WERI-Rb-1 (cell line): ENCODE data around the gene GAL3ST2.
"Not testable (repeated sequence)": the region's sequence is repeated elsewhere in the genome, so short reads cannot be mapped to it uniquely, and the experiment has no call there.

Source experiments
- DNase-seq: peaks from one replicate; pipeline ENCODE4 v3.0.0-alpha.2; 2020
- H3K27ac ChIP-seq: fragments of 250-450 bp; sonication (Bioruptor Pico); 2 replicates; pipeline ENCODE4 v1.5.1; 2020; ENCODE audit warnings: mild to moderate bottlenecking, moderate library complexity
- H3K27me3 ChIP-seq: fragments of 250-450 bp; sonication (Bioruptor Pico); 2 replicates; pipeline ENCODE4 v1.5.1; 2021; ENCODE audit warnings: mild to moderate bottlenecking, low read depth, moderate library complexity; ENCODE audit not compliant: insufficient read depth, severe bottlenecking
- H3K36me3 ChIP-seq: fragments of 250-450 bp; sonication (Bioruptor Pico); 2 replicates; pipeline ENCODE4 v1.5.1; 2020; ENCODE audit warnings: mild to moderate bottlenecking, moderate library complexity
- H3K4me3 ChIP-seq: 2 replicates; pipeline ENCODE4 v1.5.1; 2011; ENCODE audit warnings: low read depth, mild to moderate bottlenecking, control low read depth, low read length
- H3K9me3 ChIP-seq: fragments of 250-450 bp; sonication (Bioruptor Pico); 2 replicates; pipeline ENCODE4 v1.5.1; 2021; ENCODE audit warnings: mild to moderate bottlenecking, moderate library complexity; ENCODE audit not compliant: severe bottlenecking
- CTCF ChIP-seq: IDR thresholded peaks from 2 replicates; pipeline ENCODE4 v1.5.1; 2011; ENCODE audit warnings: low read depth, mild to moderate bottlenecking, control low read depth, inconsistent platforms, low read length

Gene GAL3ST2

GRCh38 chr2:241732513-241733186, 44.0 kb upstream of the GAL3ST2 start:
- H3K9me3 ChIP-seq, H3K27me3 ChIP-seq, H3K4me3 ChIP-seq, H3K27ac ChIP-seq, H3K36me3 ChIP-seq: not testable (repeated sequence)
- DNase-seq, result peak; percentile 85
- TF ChIP-seq CTCF, result 0 out of 2 replicates have a peak, but pooled peaks have one; percentile 20

GRCh38 chr2:241733391-241734207, 43.0 kb upstream of the GAL3ST2 start:
- no peaks in the 10 kb centered on the region for H3K9me3 ChIP-seq
- H3K27me3 ChIP-seq, result no peaks in the 10 kb centered on the region
- peak overlapping the region; percentile 36 for H3K4me3 ChIP-seq
- TF ChIP-seq CTCF, result no peak
- no peak for DNase-seq
- peak overlapping the region; percentile 28 for H3K27ac ChIP-seq
- no peaks in the 10 kb centered on the region for H3K36me3 ChIP-seq

- TF ChIP-seq CTCF, result no peak; the same call in 1 of the 2 replicates
- peak overlapping the region; percentile 28 for H3K27ac ChIP-seq
- H3K4me3 ChIP-seq, result peak overlapping the region; percentile 36
- H3K36me3 ChIP-seq, result no peaks in the 10 kb centered on the region
- no peak for DNase-seq
- H3K27me3 ChIP-seq, result no peaks in the 10 kb centered on the region
- no peaks in the 10 kb centered on the region for H3K9me3 ChIP-seq
These were observed 42.5 kb upstream of the GAL3ST2 start for GRCh38 chr2:241734208-241734466.

GRCh38 chr2:241734467-241735208, 42.0 kb upstream of the GAL3ST2 start, which contains the start of gene D2HGDH:
D2HGDH (plus strand) TSS chr2:241734630; CDS start chr2:241735225, 595 bp downstream.
- H3K36me3 ChIP-seq, result no peaks in the 10 kb centered on the region
- H3K27ac ChIP-seq, result peak within 1 kb of the TSS; percentile 89
- no peaks in the 10 kb centered on the region for H3K9me3 ChIP-seq
- DNase-seq, result peak; percentile 90
- peak within 1 kb of the TSS; percentile 87 for H3K4me3 ChIP-seq
- H3K27me3 ChIP-seq, result no peaks in the 10 kb centered on the region
- TF ChIP-seq CTCF, result no peak

GRCh38 chr2:241736111-241736510, 40.5 kb upstream of the GAL3ST2 start:
- Histone ChIP-seq H3K4me3 (no peak overlapping the region), H3K27ac (no peak overlapping the region), H3K9me3 (no peaks in the 10 kb centered on the region), H3K36me3 (no peaks in the 10 kb centered on the region), H3K27me3 (no peaks in the 10 kb centered on the region)
- TF ChIP-seq CTCF, result no peak
- no peak for DNase-seq
